WTC11 (cell line): ENCODE measurements around the gene TIMD4. TPM values are rescaled to one million over a fixed set of nuclear protein-coding genes. Genes with fewer than 3 reads are reported as not detected.

Experiments
- ATAC-seq: fragments of 200-7000 bp; cut with Tn5 transposase; 2 replicates; pipeline ENCODE4 v1.10.0; 2021; ENCODE audit warnings: mild to moderate bottlenecking, moderate library complexity
- CTCF ChIA-PET: fragments of 300-600 bp; sonication (Branson Sonifier 250); formaldehyde crosslinking; loops from one replicate; lab custom pipeline; 2021; ENCODE audit warnings: antibody characterized with exemption; lab: Charles Lee
- POLR2A ChIA-PET: fragments of 350-600 bp; sonication (Branson Sonifier 250); formaldehyde crosslinking; loops from one replicate; lab custom pipeline; 2021; ENCODE audit warnings: antibody characterized with exemption; lab: Charles Lee
- DNase-seq: peaks from one replicate; pipeline ENCODE4 v3.0.0; 2021; ENCODE audit warnings: low spot score
- H3K27ac Mint-ChIP-seq: 2 replicates; pipeline ENCODE4 v1.8.0; 2021; ENCODE audit warnings: mixed read lengths
- H3K27me3 Mint-ChIP-seq: 2 replicates; pipeline ENCODE4 v1.8.0; 2021; ENCODE audit warnings: low read depth, mild to moderate bottlenecking, moderate library complexity, mixed read lengths
- H3K36me3 Mint-ChIP-seq: 2 replicates; pipeline ENCODE4 v1.8.0; 2021; ENCODE audit warnings: mixed read lengths
- H3K4me1 Mint-ChIP-seq: 2 replicates; pipeline ENCODE4 v1.8.0; 2022; ENCODE audit warnings: mixed read lengths
- H3K4me3 Mint-ChIP-seq: 2 replicates; pipeline ENCODE4 v1.8.0; 2021; ENCODE audit warnings: mild to moderate bottlenecking, moderate library complexity, mixed read lengths
- H3K9me3 Mint-ChIP-seq: 2 replicates; pipeline ENCODE4 v1.8.0; 2021; ENCODE audit warnings: mixed read lengths
- ARID4B ChIP-seq: sonication (generic); formaldehyde crosslinking; IDR thresholded peaks from 2 replicates; pipeline ENCODE4 v1.8.0; 2023; ENCODE audit warnings: missing genetic modification reagents, mild to moderate bottlenecking, borderline replicate concordance
- ELF4 ChIP-seq: sonication (generic); formaldehyde crosslinking; IDR thresholded peaks from 2 replicates; pipeline ENCODE4 v1.8.1; 2022; ENCODE audit warnings: low read depth, mild to moderate bottlenecking, moderate library complexity, missing genetic modification reagents
- EMX1 ChIP-seq: fragments of 250-450 bp; sonication (Bioruptor Pico); IDR thresholded peaks from 2 replicates; pipeline ENCODE4 v1.8.0; 2021; ENCODE audit warnings: mild to moderate bottlenecking
- ESRRA ChIP-seq: sonication (generic); formaldehyde crosslinking; IDR thresholded peaks from 2 replicates; pipeline ENCODE4 v1.8.1; 2022; ENCODE audit warnings: mild to moderate bottlenecking, missing genetic modification reagents, borderline replicate concordance
- FOXP4 ChIP-seq: sonication (generic); formaldehyde crosslinking; IDR thresholded peaks from 2 replicates; pipeline ENCODE4 v1.8.0; 2022; ENCODE audit warnings: mild to moderate bottlenecking, missing genetic modification reagents
- IRF1 ChIP-seq: sonication (generic); formaldehyde crosslinking; IDR thresholded peaks from 2 replicates; pipeline ENCODE4 v1.8.0; 2023; ENCODE audit warnings: missing genetic modification reagents
- MXD4 ChIP-seq: fragments of 250-450 bp; sonication (Bioruptor Pico); IDR thresholded peaks from 2 replicates; pipeline ENCODE4 v1.8.0; 2021; ENCODE audit warnings: mild to moderate bottlenecking, moderate library complexity, borderline replicate concordance
- NFYB ChIP-seq: sonication (generic); formaldehyde crosslinking; conservative IDR thresholded peaks from 2 replicates; pipeline ENCODE4 v1.8.0; 2022; ENCODE audit warnings: low read depth, missing genetic modification reagents
- NR1H2 ChIP-seq: sonication (generic); formaldehyde crosslinking; IDR thresholded peaks from 2 replicates; pipeline ENCODE4 v1.9.0; 2021; ENCODE audit warnings: mild to moderate bottlenecking, moderate library complexity, missing genetic modification reagents
- NR3C1 ChIP-seq: sonication (generic); formaldehyde crosslinking; conservative IDR thresholded peaks from 2 replicates; pipeline ENCODE4 v1.8.1; 2023; ENCODE audit warnings: low read depth, mild to moderate bottlenecking, missing genetic modification reagents
- RORB ChIP-seq: fragments of 250-450 bp; sonication (Bioruptor Pico); IDR thresholded peaks from 2 replicates; pipeline ENCODE4 v1.9.0; 2021; ENCODE audit warnings: mild to moderate bottlenecking
- SP1 ChIP-seq: sonication (generic); formaldehyde crosslinking; conservative IDR thresholded peaks from 2 replicates; pipeline ENCODE4 v1.8.1; 2022; ENCODE audit warnings: missing genetic modification reagents
- TCF7 ChIP-seq: sonication (generic); formaldehyde crosslinking; IDR thresholded peaks from 2 replicates; pipeline ENCODE4 v1.8.0; 2022; ENCODE audit warnings: mild to moderate bottlenecking, low read depth, missing genetic modification reagents, moderate library complexity
- TP53 ChIP-seq: sonication (generic); formaldehyde crosslinking; IDR thresholded peaks from 2 replicates; pipeline ENCODE4 v1.8.1; 2023; ENCODE audit warnings: mild to moderate bottlenecking, missing genetic modification reagents
- ZBTB21 ChIP-seq: sonication (generic); formaldehyde crosslinking; IDR thresholded peaks from 2 replicates; pipeline ENCODE4 v1.8.1; 2023; ENCODE audit warnings: mild to moderate bottlenecking, missing genetic modification reagents, borderline replicate concordance
- ZNF138 ChIP-seq: sonication (generic); formaldehyde crosslinking; conservative IDR thresholded peaks from 2 replicates; pipeline ENCODE4 v1.8.1; 2022; ENCODE audit warnings: mild to moderate bottlenecking, moderate library complexity, missing genetic modification reagents
- ZNF317 ChIP-seq: sonication (generic); formaldehyde crosslinking; IDR thresholded peaks from 2 replicates; pipeline ENCODE4 v1.8.1; 2023; ENCODE audit warnings: low read depth, mild to moderate bottlenecking, moderate library complexity, missing genetic modification reagents, borderline replicate concordance
- ZNF423 ChIP-seq: fragments of 250-450 bp; sonication (Bioruptor Pico); IDR thresholded peaks from 2 replicates; pipeline ENCODE4 v2.1.2; 2022; ENCODE audit warnings: mild to moderate bottlenecking, moderate library complexity
- ZNF671 ChIP-seq: fragments of 250-450 bp; sonication (Bioruptor Pico); IDR thresholded peaks from 2 replicates; pipeline ENCODE4 v1.8.0; 2021; ENCODE audit warnings: mild to moderate bottlenecking
- total RNA-seq: library from RNA; stranded (reverse); gene quantifications from 3 replicates; pipeline ENCODE4 v1.2.3, GENCODE V29; 2021
- TF ChIP-seq, protein P1 (sequence below): sonication (generic); formaldehyde crosslinking; IDR thresholded peaks from 2 replicates; pipeline ENCODE4 v1.8.0; 2022; ENCODE audit warnings: missing genetic modification reagents
- TF ChIP-seq, protein P2 (sequence below): fragments of 200-600 bp; IDR thresholded peaks from 2 replicates; pipeline ENCODE4 v1.8.0; 2022; ENCODE audit warnings: antibody characterized with exemption
- TF ChIP-seq, protein P3 (sequence below): sonication (generic); formaldehyde crosslinking; IDR thresholded peaks from 2 replicates; pipeline ENCODE4 v1.8.1; 2022; ENCODE audit warnings: missing genetic modification reagents, borderline replicate concordance

Gene TIMD4
- total RNA-seq, 1 experiment from 2014 or later: 0.13 TPM

DNA sequence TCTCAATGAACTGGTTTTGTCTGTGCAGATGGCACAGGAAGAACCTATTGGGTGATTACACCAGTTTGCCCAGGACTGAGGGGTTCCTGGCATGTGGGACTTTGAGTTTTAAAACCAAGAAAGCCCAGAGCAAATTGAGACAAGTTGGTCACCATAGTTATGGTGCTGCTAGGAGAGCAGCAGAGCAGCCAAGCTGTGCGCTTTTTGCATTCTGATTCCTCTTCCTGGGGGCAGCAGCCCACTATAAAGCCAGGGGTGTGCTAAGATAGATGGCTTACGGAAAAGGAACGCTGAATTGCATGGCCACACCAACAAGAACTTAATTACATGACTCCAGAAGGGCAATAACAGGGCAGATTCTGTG lies 49.7 kb downstream of the TIMD4 start (continued):
- TF ChIP-seq, protein P1, sequence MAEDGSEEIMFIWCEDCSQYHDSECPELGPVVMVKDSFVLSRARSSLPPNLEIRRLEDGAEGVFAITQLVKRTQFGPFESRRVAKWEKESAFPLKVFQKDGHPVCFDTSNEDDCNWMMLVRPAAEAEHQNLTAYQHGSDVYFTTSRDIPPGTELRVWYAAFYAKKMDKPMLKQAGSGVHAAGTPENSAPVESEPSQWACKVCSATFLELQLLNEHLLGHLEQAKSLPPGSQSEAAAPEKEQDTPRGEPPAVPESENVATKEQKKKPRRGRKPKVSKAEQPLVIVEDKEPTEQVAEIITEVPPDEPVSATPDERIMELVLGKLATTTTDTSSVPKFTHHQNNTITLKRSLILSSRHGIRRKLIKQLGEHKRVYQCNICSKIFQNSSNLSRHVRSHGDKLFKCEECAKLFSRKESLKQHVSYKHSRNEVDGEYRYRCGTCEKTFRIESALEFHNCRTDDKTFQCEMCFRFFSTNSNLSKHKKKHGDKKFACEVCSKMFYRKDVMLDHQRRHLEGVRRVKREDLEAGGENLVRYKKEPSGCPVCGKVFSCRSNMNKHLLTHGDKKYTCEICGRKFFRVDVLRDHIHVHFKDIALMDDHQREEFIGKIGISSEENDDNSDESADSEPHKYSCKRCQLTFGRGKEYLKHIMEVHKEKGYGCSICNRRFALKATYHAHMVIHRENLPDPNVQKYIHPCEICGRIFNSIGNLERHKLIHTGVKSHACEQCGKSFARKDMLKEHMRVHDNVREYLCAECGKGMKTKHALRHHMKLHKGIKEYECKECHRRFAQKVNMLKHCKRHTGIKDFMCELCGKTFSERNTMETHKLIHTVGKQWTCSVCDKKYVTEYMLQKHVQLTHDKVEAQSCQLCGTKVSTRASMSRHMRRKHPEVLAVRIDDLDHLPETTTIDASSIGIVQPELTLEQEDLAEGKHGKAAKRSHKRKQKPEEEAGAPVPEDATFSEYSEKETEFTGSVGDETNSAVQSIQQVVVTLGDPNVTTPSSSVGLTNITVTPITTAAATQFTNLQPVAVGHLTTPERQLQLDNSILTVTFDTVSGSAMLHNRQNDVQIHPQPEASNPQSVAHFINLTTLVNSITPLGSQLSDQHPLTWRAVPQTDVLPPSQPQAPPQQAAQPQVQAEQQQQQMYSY (CRISPR knock-in tag): no peak
- TF ChIP-seq ZNF317 (CRISPR knock-in tag) (no peak), FOXP4 (no peak), ZNF671 (no peak), SP1 (CRISPR knock-in tag) (no peak), NR1H2 (no peak), MXD4 (CRISPR knock-in tag) (no peak)

GRCh38 chr5:156912869-156913268 lies 50.2 kb downstream of the TIMD4 start:
- Mint-ChIP-seq H3K4me3 (peak overlapping the region; percentile 37), H3K4me1 (peaks cover 70% of the 10 kb centered on the region), H3K36me3 (peaks cover 11% of the 10 kb centered on the region; the same call in 1 of the 2 replicates), H3K9me3 (no peaks in the 10 kb centered on the region), H3K27ac (peak overlapping the region; percentile 99), H3K27me3 (peaks cover 10% of the 10 kb centered on the region; the same call in 1 of the 2 replicates)
- DNase-seq (no peak), ATAC-seq (no peak)
- POLR2A ChIA-PET: no interaction called here
- CTCF ChIA-PET: no interaction called here
- TF ChIP-seq RORB (CRISPR knock-in tag) (no peak), MXD4 (CRISPR knock-in tag) (no peak), NR1H2 (no peak), TCF7 (CRISPR knock-in tag) (no peak), IRF1 (CRISPR knock-in tag) (no peak), NFYB (no peak), ELF4 (CRISPR knock-in tag) (no peak), EMX1 (no peak), ARID4B (CRISPR knock-in tag) (no peak), ZNF423 (CRISPR knock-in tag) (no peak), ESRRA (CRISPR knock-in tag) (no peak), TP53 (CRISPR knock-in tag) (no peak), NR3C1 (no peak), ZNF138 (no peak), ZBTB21 (CRISPR knock-in tag) (no peak)
- TF ChIP-seq, protein P2, sequence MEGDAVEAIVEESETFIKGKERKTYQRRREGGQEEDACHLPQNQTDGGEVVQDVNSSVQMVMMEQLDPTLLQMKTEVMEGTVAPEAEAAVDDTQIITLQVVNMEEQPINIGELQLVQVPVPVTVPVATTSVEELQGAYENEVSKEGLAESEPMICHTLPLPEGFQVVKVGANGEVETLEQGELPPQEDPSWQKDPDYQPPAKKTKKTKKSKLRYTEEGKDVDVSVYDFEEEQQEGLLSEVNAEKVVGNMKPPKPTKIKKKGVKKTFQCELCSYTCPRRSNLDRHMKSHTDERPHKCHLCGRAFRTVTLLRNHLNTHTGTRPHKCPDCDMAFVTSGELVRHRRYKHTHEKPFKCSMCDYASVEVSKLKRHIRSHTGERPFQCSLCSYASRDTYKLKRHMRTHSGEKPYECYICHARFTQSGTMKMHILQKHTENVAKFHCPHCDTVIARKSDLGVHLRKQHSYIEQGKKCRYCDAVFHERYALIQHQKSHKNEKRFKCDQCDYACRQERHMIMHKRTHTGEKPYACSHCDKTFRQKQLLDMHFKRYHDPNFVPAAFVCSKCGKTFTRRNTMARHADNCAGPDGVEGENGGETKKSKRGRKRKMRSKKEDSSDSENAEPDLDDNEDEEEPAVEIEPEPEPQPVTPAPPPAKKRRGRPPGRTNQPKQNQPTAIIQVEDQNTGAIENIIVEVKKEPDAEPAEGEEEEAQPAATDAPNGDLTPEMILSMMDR: no peak
- TF ChIP-seq, protein P3, sequence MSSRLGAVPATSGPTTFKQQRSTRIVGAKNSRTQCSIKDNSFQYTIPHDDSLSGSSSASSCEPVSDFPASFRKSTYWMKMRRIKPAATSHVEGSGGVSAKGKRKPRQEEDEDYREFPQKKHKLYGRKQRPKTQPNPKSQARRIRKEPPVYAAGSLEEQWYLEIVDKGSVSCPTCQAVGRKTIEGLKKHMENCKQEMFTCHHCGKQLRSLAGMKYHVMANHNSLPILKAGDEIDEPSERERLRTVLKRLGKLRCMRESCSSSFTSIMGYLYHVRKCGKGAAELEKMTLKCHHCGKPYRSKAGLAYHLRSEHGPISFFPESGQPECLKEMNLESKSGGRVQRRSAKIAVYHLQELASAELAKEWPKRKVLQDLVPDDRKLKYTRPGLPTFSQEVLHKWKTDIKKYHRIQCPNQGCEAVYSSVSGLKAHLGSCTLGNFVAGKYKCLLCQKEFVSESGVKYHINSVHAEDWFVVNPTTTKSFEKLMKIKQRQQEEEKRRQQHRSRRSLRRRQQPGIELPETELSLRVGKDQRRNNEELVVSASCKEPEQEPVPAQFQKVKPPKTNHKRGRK (CRISPR knock-in tag): no peak
